Caki2 (cell line): ENCODE results near the gene RALB. TPM values are rescaled to one million over a fixed set of nuclear protein-coding genes. Genes with fewer than 3 reads are reported as not detected.
A peak's percentile ranks its signal among the peaks of the same experiment; 100 is the strongest.
"Not testable (repeated sequence)": the region's sequence is repeated elsewhere in the genome, so short reads cannot be mapped to it uniquely, and the experiment has no call there.

ENCODE experiments used
- DNase-seq: peaks from one replicate; pipeline ENCODE4 v3.0.0-alpha.2; 2015; ENCODE audit warnings: low read depth
- in situ Hi-C: cut with HindIII; loops from 2 replicates; pipeline ENCODE4 v1.10.0; 2016; ENCODE audit warnings: low sequenced_read_pairs, low pct_unique_long_range_greater_than_20kb, mixed read lengths
- total RNA-seq: library from RNA; depleted of rRNA; stranded (reverse); fragments of >200 nt; shearing (Covaris generic); gene quantifications from 2 replicates; pipeline ENCODE4 v1.2.3, GENCODE V29; 2014; ENCODE audit warnings: low replicate concordance

Gene RALB
- total RNA-seq, 1 experiment from 2014 or later = 116 TPM

- in situ Hi-C loops = no loop called here
- peak; percentile 20 for DNase-seq
Observed at GRCh38 chr2:120305296-120305695, 52.6 kb downstream of the RALB start.

GRCh38 chr2:120305937-120306490 lies 53.4 kb downstream of the RALB start:
- in situ Hi-C loops = no loop called here
- DNase-seq = no peak

- no peak for DNase-seq
- in situ Hi-C loops = no loop called here
Observed at GRCh38 chr2:120307482-120307881, 54.8 kb downstream of the RALB start.

GRCh38 chr2:120308038-120308910 lies 55.6 kb downstream of the RALB start:
- in situ Hi-C loops = no loop called here
- DNase-seq = no peak

- in situ Hi-C loops = no loop called here
- no peak for DNase-seq
Observed at GRCh38 chr2:120310136-120310535, 57.5 kb downstream of the RALB start.

GRCh38 chr2:120310841-120311240 lies 58.2 kb downstream of the RALB start:
- DNase-seq, in situ Hi-C loops: not testable (repeated sequence)

GRCh38 chr2:120312076-120312475 lies 59.4 kb downstream of the RALB start:
- in situ Hi-C loops = no loop called here
- no peak for DNase-seq

- DNase-seq = peak; percentile 87
- in situ Hi-C loops = no loop called here
Observed at GRCh38 chr2:120312860-120313694, 60.4 kb downstream of the RALB start.

GRCh38 chr2:120313695-120314615 lies 61.3 kb downstream of the RALB start:
- in situ Hi-C loops = no loop called here

GRCh38 chr2:120314690-120315366 lies 62.2 kb downstream of the RALB start:
- in situ Hi-C loops = no loop called here
- DNase-seq = no peak

More at GRCh38 chr2:120313695-120314615, 61.3 kb downstream of the RALB start:
- DNase-seq = no peak

GRCh38 chr2:120315367-120316033 lies 62.8 kb downstream of the RALB start:
- no peak for DNase-seq
- in situ Hi-C loops = no loop called here

- DNase-seq = no peak
- in situ Hi-C loops = no loop called here
Observed at GRCh38 chr2:120316071-120316470, 63.4 kb downstream of the RALB start.

GRCh38 chr2:120316528-120317179 lies 64.0 kb downstream of the RALB start:
- in situ Hi-C loops = no loop called here
- no peak for DNase-seq

- DNase-seq = no peak
- in situ Hi-C loops = no loop called here
Observed at GRCh38 chr2:120317180-120317533, 64.5 kb downstream of the RALB start.

- no peak for DNase-seq
- in situ Hi-C loops = no loop called here
Observed at GRCh38 chr2:120317916-120318315, 65.3 kb downstream of the RALB start.

- in situ Hi-C loops = no loop called here
- DNase-seq = no peak
Observed at GRCh38 chr2:120318626-120319025, 66.0 kb downstream of the RALB start.

GRCh38 chr2:120319123-120319522 lies 66.5 kb downstream of the RALB start:
- in situ Hi-C loops = no loop called here

More at GRCh38 chr2:120319123-120319522, 66.5 kb downstream of the RALB start:
- DNase-seq = no peak
